A549 (cell line): ENCODE data around the gene EML1. TPM values are rescaled to one million over a fixed set of nuclear protein-coding genes. Genes with fewer than 3 reads are reported as not detected.

Experiments used
- ATAC-seq, 2 experiments: fragments of 200-7000 bp in 1 of 2; fragments of >200 bp in 1 of 2; cut with Nextera tagmentation in 1 of 2; cut with Tn5 transposase in 1 of 2; 3 replicates each; pipeline versions ENCODE4 v1.8.0 to v1.9.1; 2018 to 2020; ENCODE audit warnings: mild to moderate bottlenecking in 1 of 2, moderate library complexity in 1 of 2
- CTCF ChIA-PET: fragments of 300-600 bp; sonication (Branson Sonifier 250); formaldehyde crosslinking; extraction: SDS; loops from one replicate; lab custom pipeline; 2021; ENCODE audit warnings: antibody characterized with exemption, inconsistent platforms; lab: Yijun Ruan, JAX
- POLR2A ChIA-PET: fragments of 350-600 bp; formaldehyde crosslinking; extraction: SDS; loops from one replicate; lab custom pipeline; 2021; ENCODE audit warnings: antibody characterized with exemption, inconsistent platforms; lab: Yijun Ruan, JAX
- DNase-seq, 2 experiments: peaks; one replicate each; pipeline versions ENCODE4 v3.0.0 to v3.0.0-alpha.2; 2011 to 2016; ENCODE audit warnings: low read depth in 1 of 2, low spot score in 1 of 2
- FAIRE-seq: peaks from 2 replicates; lab custom pipeline; 2011; peaks lifted over from hg19 to GRCh38; lab: Jason Lieb, UNC
- H3K27ac ChIP-seq, 2 experiments: fragments of >200 bp; sonication (Bioruptor Twin); formaldehyde crosslinking; 3 replicates each; pipeline ENCODE4 v1.5.1; 2016 to 2017
- H3K4me1 ChIP-seq: fragments of >200 bp; sonication (Bioruptor Twin); formaldehyde crosslinking; 3 replicates; pipeline ENCODE4 v1.6.1; 2016
- H3K4me2 ChIP-seq: fragments of >200 bp; sonication (Bioruptor Twin); formaldehyde crosslinking; 3 replicates; pipeline ENCODE4 v1.6.1; 2016
- H3K4me3 ChIP-seq: fragments of >200 bp; sonication (Bioruptor Twin); formaldehyde crosslinking; 3 replicates; pipeline ENCODE4 v1.5.1; 2016
- H3K9me3 ChIP-seq: fragments of >200 bp; sonication (Bioruptor Twin); formaldehyde crosslinking; 3 replicates; pipeline ENCODE4 v1.6.1; 2016
- ATOH8 ChIP-seq: fragments of 250-450 bp; sonication (Bioruptor Pico); IDR thresholded peaks from 2 replicates; pipeline ENCODE4 v1.5.0; 2020; ENCODE audit warnings: low read depth, mild to moderate bottlenecking, moderate library complexity
- CEBPB ChIP-seq, 2 experiments: fragments of >200 bp in 1 of 2; sonication (Bioruptor Twin) in 1 of 2; formaldehyde crosslinking in 1 of 2; IDR thresholded peaks; 2 replicates each; pipeline ENCODE4 v1.6.1; 2012 to 2016
- E2F6 ChIP-seq: IDR thresholded peaks from 2 replicates; pipeline ENCODE4 v1.6.1; 2012; ENCODE audit warnings: low read depth, borderline replicate concordance
- EHMT2 ChIP-seq: fragments of 200-600 bp; sonication (generic); IDR thresholded peaks from 2 replicates; pipeline ENCODE4 v1.6.1; 2016; ENCODE audit warnings: antibody characterized with exemption, low read depth, mild to moderate bottlenecking, moderate library complexity
- ELK1 ChIP-seq: fragments of 150-350 bp; IDR thresholded peaks from 2 replicates; pipeline ENCODE4 v1.6.1; 2014; ENCODE audit warnings: low read depth, mild to moderate bottlenecking, low read length
- ESRRA ChIP-seq: fragments of 150-350 bp; IDR thresholded peaks from 2 replicates; pipeline ENCODE4 v1.6.1; 2014; ENCODE audit warnings: mild to moderate bottlenecking, low read length, borderline replicate concordance
- HDAC2 ChIP-seq: fragments of 200-600 bp; sonication (generic); IDR thresholded peaks from 2 replicates; pipeline ENCODE4 v1.6.1; 2016
- HES2 ChIP-seq: fragments of >200 bp; sonication (Bioruptor Twin); formaldehyde crosslinking; IDR thresholded peaks from 2 replicates; pipeline ENCODE4 v1.6.1; 2016
- KDM5A ChIP-seq: fragments of 200-600 bp; sonication (generic); IDR thresholded peaks from 2 replicates; pipeline ENCODE4 v1.6.1; 2016; ENCODE audit warnings: antibody characterized with exemption, mild to moderate bottlenecking
- MAFK ChIP-seq: fragments of 450-650 bp; IDR thresholded peaks from 2 replicates; pipeline ENCODE4 v1.6.1; 2014; ENCODE audit not compliant: partially characterized antibody
- MAZ ChIP-seq: fragments of 150-350 bp; IDR thresholded peaks from 2 replicates; pipeline ENCODE4 v1.6.1; 2014; ENCODE audit warnings: antibody characterized with exemption, low read depth, low read length, borderline replicate concordance
- NFE2L2 ChIP-seq: fragments of 150-350 bp; conservative IDR thresholded peaks from 2 replicates; pipeline ENCODE4 v1.6.1; 2014; ENCODE audit warnings: low read length
- NPAS2 ChIP-seq: fragments of 250-450 bp; sonication (Bioruptor Pico); IDR thresholded peaks from 2 replicates; pipeline ENCODE4 v1.8.0; 2022; ENCODE audit warnings: mild to moderate bottlenecking, moderate library complexity, borderline replicate concordance
- PHF8 ChIP-seq: fragments of 200-600 bp; sonication (generic); IDR thresholded peaks from 2 replicates; pipeline ENCODE4 v1.6.1; 2016; ENCODE audit warnings: low read depth, mild to moderate bottlenecking, antibody characterized with exemption, moderate library complexity, borderline replicate concordance
- REST ChIP-seq: fragments of 200-600 bp; sonication (generic); IDR thresholded peaks from 2 replicates; pipeline ENCODE4 v1.6.1; 2016; ENCODE audit warnings: antibody characterized with exemption, mild to moderate bottlenecking, moderate library complexity
- SREBF2 ChIP-seq: fragments of 450-650 bp; IDR thresholded peaks from 2 replicates; pipeline ENCODE4 v1.6.1; 2014; ENCODE audit warnings: mild to moderate bottlenecking, moderate library complexity
- TFCP2L1 ChIP-seq: fragments of 250-450 bp; sonication (Bioruptor Pico); IDR thresholded peaks from 2 replicates; pipeline ENCODE4 v1.5.0; 2021; ENCODE audit warnings: mild to moderate bottlenecking
- USF2 ChIP-seq: fragments of 450-650 bp; IDR thresholded peaks from 2 replicates; pipeline ENCODE4 v1.6.1; 2014; ENCODE audit warnings: antibody characterized with exemption
- ZC3H11A ChIP-seq: fragments of 450-650 bp; IDR thresholded peaks from 2 replicates; pipeline ENCODE4 v1.6.1; 2014; ENCODE audit warnings: antibody characterized with exemption, mild to moderate bottlenecking
- ZFP36 ChIP-seq: fragments of 450-650 bp; IDR thresholded peaks from 2 replicates; pipeline ENCODE4 v1.6.1; 2014; ENCODE audit warnings: borderline replicate concordance; ENCODE audit not compliant: partially characterized antibody
- ZNF302 ChIP-seq: fragments of 250-450 bp; sonication (Bioruptor Pico); IDR thresholded peaks from 2 replicates; pipeline ENCODE4 v1.9.0; 2021; ENCODE audit warnings: inconsistent platforms, mild to moderate bottlenecking, moderate library complexity
- WGBS: methylation state at CpG from one replicate; pipeline ENCODE4 v1.1.6; 2017; ENCODE audit errors: missing lambda C conversion rate; 5-methylcytosine and 5-hydroxymethylcytosine counted together
- polyA plus RNA-seq, 4 experiments: library from polyadenylated mRNA; depleted of rRNA in 3 of 4; stranded (reverse); fragments of >200 nt; fragmentation: RNase III in 1 of 4; extraction: RNeasy Plus Mini Kit Qiagen cat#74134 plus additional on column Dnase treatment in 1 of 4; gene quantifications; 2 replicates in 3 of 4; 3 replicates in 1 of 4; pipeline ENCODE4 v1.2.3, GENCODE V29; 2011 to 2017

Gene EML1
- polyA plus RNA-seq, 2 of the 4 experiments (the other 2 are of a cell fraction): 29.7 to 30.8 TPM

- H3K4me2 ChIP-seq: no peak overlapping the region
- no peak for TF ChIP-seq ZFP36
- no peak for TF ChIP-seq TFCP2L1
- no peak for TF ChIP-seq ZC3H11A
- no peak for TF ChIP-seq HES2
- no peak for TF ChIP-seq NPAS2
- no peak for TF ChIP-seq USF2
- TF ChIP-seq SREBF2: no peak
- TF ChIP-seq REST: no peak
- no peak for TF ChIP-seq ATOH8 (CRISPR knock-in tag)
- TF ChIP-seq EHMT2: no peak
- no peak for TF ChIP-seq NFE2L2
- TF ChIP-seq MAZ: no peak
- no peak for TF ChIP-seq PHF8
- TF ChIP-seq ELK1: no peak
- no peak for TF ChIP-seq CEBPB (IDR thresholded peaks at IDR 0.05)
- TF ChIP-seq KDM5A: no peak
- no peak for TF ChIP-seq ESRRA
- H3K4me3 ChIP-seq: no peak overlapping the region
- no peaks in the 10 kb centered on the region for H3K4me1 ChIP-seq
- ChIA-PET CTCF (interaction anchor here (0.8 to 15.7 kb wide), 4 partner anchors 11 to 208 kb away, joined by 3 to 260 read pairs (median 10); partner anchors contain the start of gene CYP46A1), POLR2A (interaction anchor here (0.6 kb wide), 1 partner anchor 101 kb away, joined by 3 read pairs; no protein-coding TSS in a partner anchor)
- 94% methylated on average over 2 of the region's 2 CpGs for WGBS
- no peaks in the 10 kb centered on the region for H3K9me3 ChIP-seq
- H3K27ac ChIP-seq: no peak overlapping the region
- DNase-seq (no peak), ATAC-seq (no peak), FAIRE-seq (no peak)
Measured at GRCh38 chr14:99891266-99891665, 98.1 kb downstream of the EML1 start.

GRCh38 chr14:99891900-99892299 lies 98.7 kb downstream of the EML1 start:
- H3K4me2 ChIP-seq: no peak overlapping the region
- no peaks in the 10 kb centered on the region for H3K9me3 ChIP-seq
- FAIRE-seq (no peak), ATAC-seq (no peak), DNase-seq (no peak)
- 89% methylated on average over 10 of the region's 10 CpGs for WGBS
- ChIA-PET POLR2A (no interaction called here), CTCF (interaction anchor here (0.6 to 15.7 kb wide), 7 partner anchors 9 to 209 kb away, joined by 3 to 260 read pairs (median 3); partner anchors contain the start of gene CYP46A1)
- no peak overlapping the region for H3K27ac ChIP-seq
- H3K4me1 ChIP-seq: no peaks in the 10 kb centered on the region
- TF ChIP-seq MAFK (no peak), NFE2L2 (no peak), ATOH8 (CRISPR knock-in tag) (no peak), MAZ (no peak), ZNF302 (CRISPR knock-in tag) (no peak), ELK1 (no peak), E2F6 (no peak), HDAC2 (no peak)
- no peak overlapping the region for H3K4me3 ChIP-seq
